GM18868 (cell line): ENCODE data around the gene MAGEA10.
"Not testable (repeated sequence)": the region's sequence is repeated elsewhere in the genome, so short reads cannot be mapped to it uniquely, and the experiment has no call there.

ENCODE experiments used
- ATAC-seq: cut with Tn5 transposase; IDR thresholded peaks from one replicate; pipeline ENCODE4 v1.9.1; 2021; ENCODE audit warnings: mild to moderate bottlenecking, moderate library complexity; ENCODE audit not compliant: unreplicated experiment

MAGEA10 gene

DNA sequence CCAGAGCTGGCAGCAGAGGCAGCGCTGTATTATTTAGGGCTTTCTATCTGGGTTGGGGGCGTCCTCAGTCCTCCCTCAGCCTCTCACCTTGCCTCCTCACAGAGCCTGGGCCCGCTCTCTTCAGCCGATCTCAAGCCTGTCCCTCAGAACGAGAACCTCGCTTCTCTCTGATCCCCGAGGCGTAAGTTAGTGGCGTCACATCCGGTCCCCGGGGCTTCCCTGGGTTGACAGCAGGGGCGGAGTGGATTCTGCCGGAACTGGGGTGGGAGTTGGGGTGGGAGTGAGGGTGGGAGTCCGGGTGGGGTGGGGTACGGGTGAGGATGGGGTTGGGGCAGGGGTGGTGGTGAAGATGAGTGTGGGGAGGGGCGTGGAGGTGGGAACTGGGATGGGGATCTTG, at the start of gene MAGEA10:
Gene MAGEA10, minus strand, starts transcription at position 190 of the 397 bp plus-strand sequence. CDS start 2,957 bp downstream, outside the sequence.
- ATAC-seq, result no peak

DNA sequence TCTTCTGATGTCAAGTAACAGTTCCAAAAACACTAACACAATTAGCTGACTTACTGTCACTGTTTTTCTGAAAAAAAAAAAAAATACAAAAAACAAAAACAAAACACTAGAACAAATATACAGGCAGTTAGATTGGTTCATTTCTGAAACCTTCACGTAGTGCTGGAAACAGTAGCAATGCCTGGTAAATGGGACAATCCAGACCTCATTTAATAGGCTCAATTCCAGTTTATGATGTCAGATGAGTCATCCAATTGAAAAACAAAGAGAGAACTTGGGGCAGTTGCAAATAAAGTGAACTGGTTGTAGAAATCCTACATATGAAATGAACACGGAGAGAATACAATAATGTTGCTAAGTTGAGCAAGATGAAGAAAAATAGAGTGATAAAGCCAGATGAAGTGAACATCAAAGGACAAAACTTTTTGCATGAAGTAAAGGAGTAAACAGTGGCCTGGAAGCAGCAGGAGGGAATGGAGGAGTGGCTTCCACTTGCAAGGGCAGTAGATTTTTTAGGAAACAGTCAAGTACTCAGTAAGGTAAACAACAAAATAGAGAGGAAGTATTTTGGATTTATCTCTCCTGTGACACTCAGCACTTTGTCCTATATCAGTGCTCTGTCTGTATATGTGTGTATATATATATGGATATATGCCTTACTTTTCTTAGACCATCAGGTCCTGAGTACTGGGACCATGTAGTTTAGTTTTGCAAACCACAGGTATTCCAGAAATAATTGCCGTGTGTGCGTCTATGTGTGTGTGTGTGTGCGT, 39.3 kb upstream of the MAGEA10 start:
- ATAC-seq, result no peak

DNA sequence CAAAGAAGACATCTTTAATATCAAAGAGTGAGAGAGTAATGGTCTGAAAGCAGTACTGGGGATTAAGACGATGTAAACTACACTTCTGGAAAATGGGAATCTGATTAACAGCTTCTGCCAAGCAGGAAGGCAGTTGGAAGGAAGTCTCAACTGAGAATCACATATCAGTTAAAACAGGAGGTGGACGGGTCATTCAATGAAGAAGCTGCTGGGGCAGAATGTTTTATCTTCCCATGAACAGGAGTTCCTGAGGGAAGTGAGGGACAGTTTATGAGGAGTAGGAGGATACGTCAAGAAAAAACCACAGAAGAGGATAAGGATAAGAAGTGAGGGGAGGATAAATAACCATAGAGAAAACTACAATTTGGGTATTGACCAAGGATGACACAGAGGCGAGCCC, 38.7 kb upstream of the MAGEA10 start:
- no peak for ATAC-seq

GRCh38 chrX:152175892-152176291, 37.5 kb upstream of the MAGEA10 start:
- not testable (repeated sequence) for ATAC-seq

GRCh38 chrX:152173923-152174322, 35.5 kb upstream of the MAGEA10 start:
- not testable (repeated sequence) for ATAC-seq

DNA sequence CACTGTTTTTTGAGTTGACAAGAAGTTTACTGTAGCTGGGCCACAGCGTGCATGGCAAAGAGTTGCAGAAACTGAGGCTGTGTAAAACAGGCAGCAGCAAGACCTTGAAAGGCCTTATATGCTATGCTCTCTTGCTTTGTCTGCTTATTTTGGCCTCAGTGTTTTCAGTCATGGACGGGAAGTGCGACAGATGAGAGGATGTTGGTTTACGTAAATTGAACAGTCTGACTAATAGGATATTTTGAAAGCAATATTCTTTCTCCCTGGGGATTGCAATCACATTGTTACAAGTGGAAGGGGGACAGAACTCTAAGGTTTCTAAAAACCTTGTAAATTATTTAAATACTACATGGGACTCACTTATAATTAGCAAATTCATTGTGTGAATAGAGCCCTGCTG, 32.2 kb upstream of the MAGEA10 start:
- no peak for ATAC-seq

GRCh38 chrX:152165033-152165743, 26.8 kb upstream of the MAGEA10 start:
- ATAC-seq, result no peak

DNA sequence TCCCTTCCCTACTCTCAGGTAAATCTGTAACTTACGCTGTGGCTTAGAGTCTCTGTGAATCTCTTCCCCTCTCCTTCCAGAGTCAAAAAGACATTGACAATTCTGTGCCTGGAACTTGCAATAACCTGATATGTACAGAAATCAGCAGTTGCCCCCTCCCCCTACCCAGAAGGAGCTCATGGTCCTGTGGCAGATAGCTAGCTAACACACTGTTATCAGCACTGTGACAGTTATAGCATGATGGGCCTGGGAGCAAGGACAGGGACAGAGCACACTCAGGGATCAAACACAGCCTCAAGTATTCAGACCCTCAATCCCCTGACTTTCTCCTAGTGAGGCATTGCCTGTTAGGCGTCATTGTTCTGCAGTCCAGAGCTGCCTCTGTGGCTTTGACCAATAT, 18.7 kb upstream of the MAGEA10 start:
- no peak for ATAC-seq

- no peak for ATAC-seq
These were observed 17.5 kb upstream of the MAGEA10 start for GRCh38 chrX:152155766-152156310.

DNA sequence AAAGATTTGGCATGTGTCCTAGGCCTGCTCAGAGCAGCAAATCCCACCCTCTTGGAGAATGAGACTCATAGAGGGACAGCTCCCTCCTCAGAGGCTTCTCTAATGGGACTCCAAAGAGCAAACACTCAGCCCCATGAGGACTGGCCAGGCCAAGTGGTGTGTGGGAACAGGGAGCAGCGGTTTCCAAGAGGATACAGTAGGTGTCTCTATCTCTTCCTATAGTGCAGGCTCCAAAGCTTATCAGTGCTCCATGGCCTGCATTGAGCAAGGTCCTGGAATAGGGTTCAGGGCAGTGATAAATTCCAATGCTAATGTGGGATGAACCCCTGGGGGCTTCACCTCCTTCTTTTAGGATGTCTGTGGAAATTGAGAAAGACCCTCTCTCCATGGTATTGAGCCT, 15.7 kb upstream of the MAGEA10 start:
- ATAC-seq, result no peak

DNA sequence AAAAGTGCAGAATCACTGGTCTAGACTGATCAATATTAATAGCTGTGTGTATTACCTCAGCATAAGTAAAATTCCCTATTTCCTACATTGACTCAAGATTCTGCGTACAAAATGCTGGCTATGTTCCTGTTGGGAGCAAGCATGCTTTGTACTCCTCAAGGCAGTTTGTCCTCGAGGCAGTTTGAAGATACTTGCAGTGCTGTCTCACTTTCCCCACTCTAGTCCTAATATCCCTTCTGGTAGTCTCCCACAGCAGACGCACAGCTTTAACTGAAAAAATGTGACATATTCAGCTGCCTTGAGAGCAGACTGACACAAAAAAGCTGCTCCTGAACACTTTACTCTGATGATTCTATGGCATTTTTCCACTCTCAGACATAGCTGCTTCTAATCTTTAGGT, 12.9 kb upstream of the MAGEA10 start:
- ATAC-seq, result no peak

DNA sequence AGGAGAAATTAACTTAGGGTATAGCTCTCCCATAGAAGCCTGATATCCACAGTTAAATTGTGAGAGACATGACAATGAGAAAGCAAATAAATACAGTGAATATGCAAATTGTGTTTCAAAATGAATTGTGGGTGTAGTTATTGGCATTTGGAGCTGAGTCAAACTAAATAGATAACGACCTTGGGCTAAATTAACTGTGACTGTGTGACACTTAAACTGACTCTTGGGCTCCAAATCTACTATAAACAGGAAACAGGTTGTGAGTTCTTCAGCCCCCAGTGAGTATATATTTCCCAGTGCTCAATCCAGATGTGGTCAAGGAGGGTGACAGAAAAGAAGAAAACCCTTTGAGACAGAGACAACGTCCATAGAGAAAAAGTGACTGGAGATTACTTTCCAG, 11.3 kb upstream of the MAGEA10 start:
- no peak for ATAC-seq

DNA sequence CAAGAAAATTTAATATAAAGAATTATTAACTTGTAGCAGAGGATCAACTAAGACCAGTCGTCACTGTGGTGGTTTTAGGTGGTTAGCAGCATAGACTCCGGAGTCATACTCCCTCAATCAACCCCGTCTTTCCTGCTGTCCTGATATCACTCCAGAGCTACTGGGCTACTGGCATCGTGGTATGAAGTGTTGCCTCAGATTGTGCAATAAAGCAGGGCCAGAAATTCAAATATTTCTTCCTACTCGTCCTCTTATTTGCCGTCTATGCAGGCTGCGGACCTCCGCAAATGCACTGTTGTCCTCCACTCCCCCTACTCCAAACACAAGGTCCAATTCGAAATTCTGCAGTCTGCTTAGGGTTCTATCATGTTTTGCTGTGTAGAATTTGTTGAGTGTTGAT, 1.2 kb upstream of the MAGEA10 start:
- no peak for ATAC-seq

DNA sequence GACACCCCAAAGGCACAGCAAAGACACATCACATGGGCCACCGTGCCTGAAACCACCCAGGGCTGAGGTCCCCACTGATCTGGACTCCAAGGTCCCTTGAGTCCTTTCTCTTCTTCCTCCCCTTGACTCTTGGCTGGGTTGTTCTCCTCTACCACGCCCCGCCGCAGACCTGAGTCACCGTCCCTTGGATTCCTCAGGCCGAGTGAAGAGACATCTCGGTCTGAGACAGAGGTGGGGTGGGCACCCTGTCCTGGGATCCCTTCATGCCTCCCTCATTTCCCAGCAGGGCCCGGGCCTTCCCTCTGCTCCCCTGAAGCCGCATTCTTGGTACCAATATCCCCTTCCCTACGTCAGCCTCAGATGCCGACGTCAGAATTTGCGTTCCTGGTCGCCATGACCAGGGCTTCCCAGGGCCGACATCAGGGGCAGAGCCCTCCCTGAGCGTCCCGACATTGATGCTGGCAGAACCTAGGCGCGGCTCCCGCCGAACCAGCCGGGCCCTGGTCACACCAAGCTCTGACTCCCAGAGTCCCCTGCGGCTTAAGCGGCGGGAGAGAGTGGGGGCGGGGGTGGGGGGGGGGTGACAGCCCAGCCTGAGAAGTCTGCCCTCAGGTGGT, 498 bp downstream of the MAGEA10 start:
- ATAC-seq, result no peak

GRCh38 chrX:152136312-152136711, 2.1 kb downstream of the MAGEA10 start:
- no peak for ATAC-seq

DNA sequence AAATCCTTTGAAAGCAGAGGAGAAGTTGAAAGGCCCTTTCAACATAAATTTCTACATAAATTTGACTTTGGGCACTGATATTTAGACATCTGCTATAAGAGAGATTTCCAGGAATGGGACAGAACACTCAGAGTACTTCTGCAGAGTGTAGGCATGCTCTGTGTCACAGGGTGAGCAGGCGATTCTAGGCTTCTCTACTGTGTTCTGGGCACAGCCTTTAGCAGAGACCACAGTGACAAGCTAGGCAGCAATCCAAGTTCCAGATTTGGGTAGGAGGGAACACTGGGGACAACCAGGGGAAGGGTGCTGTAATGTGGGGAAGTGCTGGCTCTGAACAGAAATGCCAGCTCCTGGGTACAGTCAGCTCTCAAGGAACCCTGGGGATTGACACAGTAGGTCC, 6.9 kb downstream of the MAGEA10 start:
- no peak for ATAC-seq

- ATAC-seq, result not testable (repeated sequence)
These were observed 9.1 kb downstream of the MAGEA10 start for GRCh38 chrX:152129069-152129844.

GRCh38 chrX:152117305-152117704, 21.1 kb downstream of the MAGEA10 start:
- no peak for ATAC-seq

DNA sequence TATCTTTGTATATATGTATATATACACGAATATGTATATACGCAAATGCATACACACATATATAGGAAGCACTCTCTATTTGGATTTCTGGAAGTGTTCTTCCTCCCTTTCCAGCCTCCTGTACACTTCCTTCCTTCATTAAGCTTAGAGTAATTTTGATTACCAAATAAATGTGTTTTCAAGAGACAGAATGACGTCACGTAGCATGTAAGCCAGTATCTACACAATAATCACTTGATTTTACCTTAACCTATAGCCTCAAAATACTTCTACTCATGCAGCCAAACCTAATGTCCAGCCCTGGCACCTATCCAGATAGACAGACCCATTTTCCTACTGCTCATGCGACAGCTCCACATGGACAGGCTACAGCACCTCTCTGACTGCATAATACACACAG, 29.9 kb downstream of the MAGEA10 start:
- ATAC-seq, result no peak

- no peak for ATAC-seq
These were observed 34.5 kb downstream of the MAGEA10 start for GRCh38 chrX:152103866-152104265.

DNA sequence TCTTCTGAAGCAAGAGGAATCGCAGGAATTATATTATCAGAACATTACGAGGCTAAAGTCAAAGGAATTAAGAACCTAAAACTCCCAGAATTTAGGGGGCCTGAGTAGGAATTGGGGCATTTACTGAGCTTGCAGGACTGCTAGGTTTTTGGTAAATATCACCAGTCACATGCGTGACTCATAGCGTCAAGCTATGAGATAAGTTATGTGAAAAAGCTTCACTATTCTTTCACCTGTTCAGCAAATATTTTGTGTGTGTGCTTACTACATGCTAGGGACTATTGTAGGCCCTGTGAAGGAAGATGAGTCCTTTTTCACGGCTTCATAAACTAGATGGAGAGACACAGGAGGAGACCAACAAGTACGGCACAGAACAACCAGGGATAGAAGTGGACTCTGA, 52.2 kb downstream of the MAGEA10 start:
- ATAC-seq, result no peak
